Spleen (tissue), 11 donors: ENCODE data around the gene MEX3B. TPM values are rescaled to one million over a fixed set of nuclear protein-coding genes. Genes with fewer than 3 reads are reported as not detected.
"Not testable (repeated sequence)": the region's sequence is repeated elsewhere in the genome, so short reads cannot be mapped to it uniquely, and the experiment has no call there.

Experiments
- DNase-seq: peaks from one replicate; pipeline ENCODE4 v3.0.0-alpha.2; 2020
- H3K27ac ChIP-seq, 8 donors: fragments of 200-600 bp; sonication (generic) in 7 of 8; 1 replicate in 4 of 8; 2 replicates in 4 of 8; pipeline versions ENCODE4 v1.5.0 to v1.8.0; 2016 to 2021; ENCODE audit warnings: inconsistent platforms in 4 of 8, mild to moderate bottlenecking in 4 of 8, moderate library complexity in 1 of 8
- H3K27me3 ChIP-seq, 7 donors: fragments of 200-600 bp; sonication (generic) in 6 of 7; replicated peaks in 1 of 7; 1 replicate in 4 of 7; 2 replicates in 3 of 7; pipeline versions ENCODE4 v1.5.0 to v1.8.0; 2016 to 2021; ENCODE audit warnings: inconsistent platforms in 3 of 7, mild to moderate bottlenecking in 1 of 7
- H3K36me3 ChIP-seq, 6 donors: fragments of 200-600 bp; sonication (generic) in 5 of 6; 1 replicate in 4 of 6; 2 replicates in 2 of 6; pipeline versions ENCODE4 v1.5.0 to v1.8.0; 2016 to 2021; ENCODE audit warnings: inconsistent platforms in 2 of 6
- H3K4me1 ChIP-seq, 6 donors: fragments of 200-600 bp; sonication (generic) in 5 of 6; 1 replicate in 3 of 6; 2 replicates in 3 of 6; pipeline versions ENCODE4 v1.5.0 to v1.8.0; 2016 to 2021; ENCODE audit warnings: inconsistent platforms in 3 of 6
- H3K4me3 ChIP-seq, 8 donors: fragments of 200-600 bp; sonication (generic) in 7 of 8; 1 replicate in 4 of 8; 2 replicates in 4 of 8; pipeline versions ENCODE4 v1.5.0 to v1.8.0; 2016 to 2021; ENCODE audit warnings: inconsistent platforms in 4 of 8, mild to moderate bottlenecking in 4 of 8, moderate library complexity in 2 of 8
- H3K9me3 ChIP-seq, 8 donors: fragments of 200-600 bp; sonication (generic) in 7 of 8; 1 replicate in 4 of 8; 2 replicates in 4 of 8; pipeline versions ENCODE4 v1.5.0 to v1.8.0; 2016 to 2021; ENCODE audit warnings: inconsistent platforms in 4 of 8
- CTCF ChIP-seq, 11 experiments: fragments of 200-600 bp in 7 of 11; fragments of 450-650 bp in 4 of 11; sonication (generic) in 4 of 11; IDR thresholded peaks in 8 of 11; conservative IDR thresholded peaks in 3 of 11; 1 replicate in 7 of 11; 2 replicates in 4 of 11; pipeline versions ENCODE4 v1.4.0 to v1.8.0; 2016 to 2021; ENCODE audit warnings: antibody characterized with exemption in 11 of 11, inconsistent platforms in 4 of 11, mild to moderate bottlenecking in 1 of 11
- POLR2A ChIP-seq, 3 donors: fragments of 450-650 bp; IDR thresholded peaks; one replicate each; pipeline ENCODE4 v1.5.1; 2017; ENCODE audit warnings: antibody characterized with exemption in 3 of 3, mild to moderate bottlenecking in 1 of 3
- POLR2AphosphoS5 ChIP-seq, 3 donors: sonication (generic); formaldehyde crosslinking; IDR thresholded peaks; one replicate each; pipeline ENCODE4 v1.5.1; 2017; ENCODE audit warnings: antibody characterized with exemption in 3 of 3
- WGBS, 5 donors: extraction: QIAGEN DNeasy Blood & Tissue Kit in 3 of 5; methylation state at CpG; one replicate each; pipeline versions ENCODE4 v1.1.5 to v1.1.7; 2013 to 2018; 5-methylcytosine and 5-hydroxymethylcytosine counted together
- intact Hi-C: fragments of 100-400 bp; cut with DNase I; formaldehyde crosslinking; loops from one replicate; pipeline ENCODE4 v1.15.0; 2023; ENCODE audit warnings: low total_unique reads
- polyA plus RNA-seq, 3 donors: library from polyadenylated mRNA; stranded (reverse); fragments of 200-250 nt; gene quantifications; one replicate each; pipeline ENCODE4 v1.2.1, GENCODE V29; 2013
- total RNA-seq, 7 donors: library from RNA; depleted of rRNA in 3 of 7; stranded (reverse); fragments of >200 nt in 3 of 7; fragmentation: NEBNext Ultra II Directional in 4 of 7; extraction: Animal tissue kit (Norgen Biotek cat#: 25700) in 4 of 7; gene quantifications; one replicate each; pipeline versions ENCODE4 v1.1.0 to v1.2.1, GENCODE V29; 2016 to 2021
- donor health status: healthy with polysubstance abuse.
- donor health status: DM: no; HTN: no; CAD: no; lungs with moderate emphysema.
- donor health status: DM: no; HTN: no; CAD: no.
- donor health status: Bipolar disorder and iron deficiency.
- donor health status: healthy.
- donor health status: DM: no; HTN: no; CAD: no.
- donor health status: DM: yes; HTN: yes; CAD: no.

MEX3B gene
- total and polyA plus RNA-seq, 10 donors, result 0.95 to 2.1 (median 1.3) TPM

- no peaks in the 10 kb centered on the region for H3K36me3 ChIP-seq
- no peak for DNase-seq
- intact Hi-C loops, result no loop called here
- no peak for TF ChIP-seq POLR2A (IDR thresholded peaks at IDR 0.05)
- TF ChIP-seq CTCF (IDR thresholded peaks at IDR 0.05 in 8 of 11, conservative IDR thresholded peaks at IDR 0.05 in 3 of 11), result no peak
- no peak for TF ChIP-seq POLR2AphosphoS5 (IDR thresholded peaks at IDR 0.05)
- no peaks in the 10 kb centered on the region for H3K4me1 ChIP-seq
- peaks cover 0 to 4% (median 0%) of the 10 kb centered on the region in 7 donors for H3K27me3 ChIP-seq
- peaks cover 0 to 18% (median 6%) of the 10 kb centered on the region in 8 donors for H3K9me3 ChIP-seq
- 64 to 82% (median 73%) methylated on average over 3 of the region's 3 CpGs for WGBS, 5 donors
- no peak overlapping the region for H3K27ac ChIP-seq
- H3K4me3 ChIP-seq, result no peak overlapping the region
Measured at GRCh38 chr15:82003916-82004315, 41.9 kb downstream of the MEX3B start.

GRCh38 chr15:81995081-81995480 is 50.7 kb downstream of the MEX3B start:
- intact Hi-C loops, DNase-seq, H3K27me3 ChIP-seq, H3K27ac ChIP-seq, H3K4me1 ChIP-seq, H3K36me3 ChIP-seq: not testable (repeated sequence)
- WGBS, 5 donors, result 84 to 93% (median 88%) methylated on average over 22 of the region's 22 CpGs
- peak overlapping the region in 1 of 8 donors; percentile 19 for H3K4me3 ChIP-seq
- peaks cover 0 to 32% (median 24%) of the 10 kb centered on the region in 8 donors for H3K9me3 ChIP-seq

GRCh38 chr15:81992523-81992922 is 53.3 kb downstream of the MEX3B start:
- Histone ChIP-seq H3K9me3 (peaks cover 0 to 32% (median 24%) of the 10 kb centered on the region in 8 donors), H3K36me3 (no peaks in the 10 kb centered on the region), H3K27me3 (peaks cover 0 to 4% (median 0%) of the 10 kb centered on the region in 7 donors), H3K4me3 (no peak overlapping the region), H3K4me1 (no peaks in the 10 kb centered on the region), H3K27ac (no peak overlapping the region)
- whole genome bisulfite sequencing, 5 donors, result 82 to 91% (median 85%) methylated on average over 1 of the region's 1 CpG
- intact Hi-C loops, result no loop called here
- TF ChIP-seq POLR2AphosphoS5 (IDR thresholded peaks at IDR 0.05), result no peak
- no peak for TF ChIP-seq POLR2A (IDR thresholded peaks at IDR 0.05)
- DNase-seq, result no peak

Other genes starting within 250 kb of the MEX3B start
- 10 to 100 TPM; 15.7 to 21.9 (median 19.0) TPM for gene EFL1, start 216.7 kb upstream of the MEX3B start, total RNA-seq
- 1 to 10 TPM; 3.1 to 5.4 (median 4.8) TPM for gene EFL1, start 216.7 kb upstream of the MEX3B start, polyA plus RNA-seq
- gene SAXO2, start 216.8 kb upstream of the MEX3B start, total RNA-seq, result 10 to 100 TPM in 1 of 7 donors, 1 to 10 TPM in 4, under 1 TPM in 1, not detected in 1; 0.23 to 12.0 (median 2.2) TPM
- 1 to 10 TPM in 2 of 3 donors, under 1 TPM in 1; 0.58 to 7.8 (median 1.4) TPM for gene SAXO2, start 216.8 kb upstream of the MEX3B start, polyA plus RNA-seq